ENCODE data around the gene MEGF11. TPM values are rescaled to one million over a fixed set of nuclear protein-coding genes. Genes with fewer than 3 reads are reported as not detected.

Gene MEGF11
- total RNA-seq, 6 experiments from 2014 or later: not detected

- DNase-seq (no peak), ATAC-seq (no peak)
- 49% methylated on average over 3 of the region's 5 CpGs for WGBS (ENCODE audit: insufficient coverage, low coverage, low lambda C conversion rate, missing lambda C conversion rate)
- no peaks in the 10 kb centered on the region for H3K27me3 ChIP-seq
- TF ChIP-seq CTCF (IDR thresholded peaks at IDR 0.05) (no peak), POLR2A (IDR thresholded peaks at IDR 0.05) (no peak)
- no peak overlapping the region for H3K4me3 ChIP-seq
- H3K9me3 ChIP-seq: no peaks in the 10 kb centered on the region
- no peak overlapping the region for H3K27ac ChIP-seq
- intact Hi-C loops (cut with DNase I): no loop called here
- H3K36me3 ChIP-seq: no peaks in the 10 kb centered on the region
- no peaks in the 10 kb centered on the region for H3K4me1 ChIP-seq
These were observed 217.6 kb downstream of the MEGF11 start for GRCh38 chr15:66035901-66036300.

GRCh38 chr15:66033143-66033542 lies 220.4 kb downstream of the MEGF11 start:
- Histone ChIP-seq H3K27ac (no peak overlapping the region), H3K4me3 (no peak overlapping the region), H3K36me3 (no peaks in the 10 kb centered on the region), H3K27me3 (no peaks in the 10 kb centered on the region), H3K9me3 (no peaks in the 10 kb centered on the region), H3K4me1 (no peaks in the 10 kb centered on the region)
- DNase-seq (no peak), ATAC-seq (no peak)
- WGBS (ENCODE audit: insufficient coverage, low coverage, low lambda C conversion rate, missing lambda C conversion rate): no CpG with 5 or more reads among the region's 2 CpGs
- intact Hi-C loops (cut with DNase I): no loop called here
- TF ChIP-seq CTCF (IDR thresholded peaks at IDR 0.05) (no peak), POLR2A (IDR thresholded peaks at IDR 0.05) (no peak)

- H3K27ac ChIP-seq: no peak overlapping the region
- TF ChIP-seq POLR2A (IDR thresholded peaks at IDR 0.05): no peak
- no peak for TF ChIP-seq CTCF (IDR thresholded peaks at IDR 0.05)
- no peak for ATAC-seq
- no peak overlapping the region for H3K4me3 ChIP-seq
- DNase-seq: no peak
- no peaks in the 10 kb centered on the region for H3K9me3 ChIP-seq
- no CpG with 5 or more reads among the region's 1 CpG for WGBS (ENCODE audit: insufficient coverage, low coverage, low lambda C conversion rate, missing lambda C conversion rate)
- H3K4me1 ChIP-seq: no peaks in the 10 kb centered on the region
- no peaks in the 10 kb centered on the region for H3K27me3 ChIP-seq
- intact Hi-C loops (cut with DNase I): no loop called here
- H3K36me3 ChIP-seq: no peaks in the 10 kb centered on the region
These were observed 221.5 kb downstream of the MEGF11 start for GRCh38 chr15:66032006-66032405.

GRCh38 chr15:66030650-66031049 lies 222.9 kb downstream of the MEGF11 start:
- no peak overlapping the region for H3K4me3 ChIP-seq
- no peak for ATAC-seq
- no peaks in the 10 kb centered on the region for H3K36me3 ChIP-seq
- no peaks in the 10 kb centered on the region for H3K9me3 ChIP-seq
- no peak for TF ChIP-seq CTCF (IDR thresholded peaks at IDR 0.05)
- TF ChIP-seq POLR2A (IDR thresholded peaks at IDR 0.05): no peak
- 51% methylated on average over 4 of the region's 4 CpGs for WGBS (ENCODE audit: insufficient coverage, low coverage, low lambda C conversion rate, missing lambda C conversion rate)
- H3K27me3 ChIP-seq: no peaks in the 10 kb centered on the region
- intact Hi-C loops (cut with DNase I): no loop called here
- H3K4me1 ChIP-seq: no peaks in the 10 kb centered on the region
- H3K27ac ChIP-seq: no peak overlapping the region
- no peak for DNase-seq

GRCh38 chr15:66029650-66030049 lies 223.9 kb downstream of the MEGF11 start:
- H3K27me3 ChIP-seq: no peaks in the 10 kb centered on the region
- H3K9me3 ChIP-seq: no peaks in the 10 kb centered on the region
- no peak for ATAC-seq
- H3K27ac ChIP-seq: no peak overlapping the region
- TF ChIP-seq POLR2A (IDR thresholded peaks at IDR 0.05) (no peak), CTCF (IDR thresholded peaks at IDR 0.05) (no peak)
- H3K36me3 ChIP-seq: no peaks in the 10 kb centered on the region
- no peaks in the 10 kb centered on the region for H3K4me1 ChIP-seq
- DNase-seq: no peak
- WGBS (ENCODE audit: insufficient coverage, low coverage, low lambda C conversion rate, missing lambda C conversion rate): 94% methylated on average over 2 of the region's 5 CpGs
- H3K4me3 ChIP-seq: no peak overlapping the region
- intact Hi-C loops (cut with DNase I): no loop called here

All from right lobe of liver (tissue), 6 donors.